GM15510 (cell line): ENCODE data around the gene TRIO.

Source experiments
- POLR2A ChIP-seq: IDR thresholded peaks from 3 replicates; pipeline ENCODE4 v1.6.1; 2011; ENCODE audit warnings: borderline replicate concordance; ENCODE audit not compliant: insufficient read length; ENCODE audit errors: extremely low read depth

The TRIO gene

GRCh38 chr5:14405706-14406553, 262.8 kb downstream of the TRIO start:
- no peak for TF ChIP-seq POLR2A

GRCh38 chr5:14406554-14406849, 263.4 kb downstream of the TRIO start:
- TF ChIP-seq POLR2A: no peak

- TF ChIP-seq POLR2A: no peak
Measured at GRCh38 chr5:14407051-14407450, 263.9 kb downstream of the TRIO start.

- TF ChIP-seq POLR2A: no peak
Measured at GRCh38 chr5:14407746-14408175, 264.6 kb downstream of the TRIO start.

GRCh38 chr5:14408969-14409586, 265.9 kb downstream of the TRIO start:
- no peak for TF ChIP-seq POLR2A

- no peak for TF ChIP-seq POLR2A
Measured at GRCh38 chr5:14410068-14410393, 266.9 kb downstream of the TRIO start.

- TF ChIP-seq POLR2A: no peak
Measured at GRCh38 chr5:14410394-14411201, 267.5 kb downstream of the TRIO start.

GRCh38 chr5:14411216-14411615, 268.1 kb downstream of the TRIO start:
- TF ChIP-seq POLR2A: no peak

- TF ChIP-seq POLR2A: no peak
Measured at GRCh38 chr5:14413331-14413750, 270.2 kb downstream of the TRIO start.

- TF ChIP-seq POLR2A: no peak
Measured at GRCh38 chr5:14414007-14414406, 270.9 kb downstream of the TRIO start.

GRCh38 chr5:14414656-14415023, 271.5 kb downstream of the TRIO start:
- TF ChIP-seq POLR2A: no peak

- no peak for TF ChIP-seq POLR2A
Measured at GRCh38 chr5:14415024-14415697, 272.0 kb downstream of the TRIO start.

GRCh38 chr5:14415698-14416074, 272.5 kb downstream of the TRIO start:
- TF ChIP-seq POLR2A: no peak

GRCh38 chr5:14416621-14417275, 273.6 kb downstream of the TRIO start:
- TF ChIP-seq POLR2A: no peak
